ENCODE measurements around the gene S100A1. TPM values are rescaled to one million over a fixed set of nuclear protein-coding genes. Genes with fewer than 3 reads are reported as not detected.
A peak's percentile ranks its signal among the peaks of the same experiment; 100 is the strongest.

Gene S100A1
- total RNA-seq, 2 experiments from 2014 or later = not detected

DNA sequence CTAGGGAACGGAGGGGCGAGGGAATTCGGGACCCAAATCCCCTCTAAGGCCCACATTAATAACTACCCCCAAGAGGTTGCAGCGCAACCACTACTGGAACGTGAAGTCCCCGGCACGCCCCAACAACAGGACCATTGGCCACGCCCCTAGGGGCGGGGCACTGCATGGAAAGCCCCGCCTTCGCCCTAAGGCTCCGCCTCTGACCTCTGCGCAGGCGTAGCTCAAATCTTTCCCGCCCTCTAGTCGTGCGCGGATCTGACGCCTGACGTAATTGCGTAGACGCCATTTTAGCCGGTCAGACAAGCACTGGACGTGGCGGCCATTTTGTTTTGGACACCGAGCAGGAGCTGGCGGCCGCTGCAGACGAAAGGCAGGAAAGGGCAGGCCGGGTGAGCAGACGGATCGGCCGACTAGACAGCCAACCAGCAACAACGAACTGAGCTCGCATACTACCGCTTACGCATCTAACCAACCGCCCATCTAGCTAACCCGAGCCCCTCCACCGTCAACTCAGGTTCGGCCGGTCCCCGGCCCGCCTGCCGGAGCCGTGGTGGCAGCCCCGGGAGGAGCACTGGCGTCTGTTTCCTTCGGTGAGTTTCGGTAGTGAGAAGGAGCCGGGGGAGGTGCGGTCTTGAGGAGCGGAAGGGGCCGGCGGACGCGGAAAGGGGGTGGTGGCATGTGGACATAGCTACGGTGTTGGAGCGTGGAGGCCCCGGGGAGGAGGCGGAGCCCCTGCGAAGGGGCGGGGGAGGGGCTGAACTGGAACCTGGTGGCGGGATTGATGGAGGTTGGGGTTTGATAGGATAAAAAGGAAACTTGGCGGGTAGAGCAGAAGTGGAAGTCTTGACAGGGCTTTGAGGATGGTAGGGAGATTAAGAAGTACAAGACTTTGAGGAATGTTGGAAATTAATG, 5.8 kb downstream of the S100A1 start, which contains the start of gene CHTOP:
Gene CHTOP, plus strand, starts transcription at position 313 of the 912 bp plus-strand sequence. CDS start 2,523 bp downstream, outside the sequence.
- POLR2A ChIA-PET = interaction anchor here (0.5 to 3.7 kb wide), 35 partner anchors 9 to 1322 kb away, joined by 3 to 89 read pairs (median 5); partner anchors contain the start of genes DENND4B, GATAD2B, ILF2 and INTS3
- H3K9me3 Mint-ChIP-seq = no peaks in the 10 kb centered on the region
- intact Hi-C loops (cut with DNase I, micrococcal nuclease) = loop anchor here (1.0 to 5.0 kb wide), 4 partner anchors 15 to 87 kb away; partner anchors contain the start of genes ILF2 (in 2 of the 2), SNAPIN (in 2 of the 2), S100A3 (in 1 of the 2) and S100A4 (in 1 of the 2)
- no peaks in the 10 kb centered on the region for H3K9me3 ChIP-seq (ENCODE audit: control insufficient read depth in 1 of 2, insufficient read depth in 1 of 2, low read length in 2 of 2)
- peak; percentile 90 to 98 (median 95) for DNase-seq
- peak within 1 kb of the TSS; percentile 98 to 100 for H3K27ac ChIP-seq (ENCODE audit: low read depth in 1 of 2, low read length in 2 of 2)
- no peaks in the 10 kb centered on the region for H3K27me3 ChIP-seq (ENCODE audit: control insufficient read depth in 1 of 2, insufficient read depth in 2 of 2, low read length in 2 of 2)
- peak; percentile 87 for ATAC-seq (ENCODE audit: poor library complexity)
- CTCF ChIA-PET = interaction anchor here (1.4 to 1.8 kb wide), 2 partner anchors 21 to 101 kb away, joined by 3 to 4 read pairs; no protein-coding TSS in a partner anchor
- H3K27ac Mint-ChIP-seq = peak within 1 kb of the TSS; percentile 100
- TF ChIP-seq, protein P1, sequence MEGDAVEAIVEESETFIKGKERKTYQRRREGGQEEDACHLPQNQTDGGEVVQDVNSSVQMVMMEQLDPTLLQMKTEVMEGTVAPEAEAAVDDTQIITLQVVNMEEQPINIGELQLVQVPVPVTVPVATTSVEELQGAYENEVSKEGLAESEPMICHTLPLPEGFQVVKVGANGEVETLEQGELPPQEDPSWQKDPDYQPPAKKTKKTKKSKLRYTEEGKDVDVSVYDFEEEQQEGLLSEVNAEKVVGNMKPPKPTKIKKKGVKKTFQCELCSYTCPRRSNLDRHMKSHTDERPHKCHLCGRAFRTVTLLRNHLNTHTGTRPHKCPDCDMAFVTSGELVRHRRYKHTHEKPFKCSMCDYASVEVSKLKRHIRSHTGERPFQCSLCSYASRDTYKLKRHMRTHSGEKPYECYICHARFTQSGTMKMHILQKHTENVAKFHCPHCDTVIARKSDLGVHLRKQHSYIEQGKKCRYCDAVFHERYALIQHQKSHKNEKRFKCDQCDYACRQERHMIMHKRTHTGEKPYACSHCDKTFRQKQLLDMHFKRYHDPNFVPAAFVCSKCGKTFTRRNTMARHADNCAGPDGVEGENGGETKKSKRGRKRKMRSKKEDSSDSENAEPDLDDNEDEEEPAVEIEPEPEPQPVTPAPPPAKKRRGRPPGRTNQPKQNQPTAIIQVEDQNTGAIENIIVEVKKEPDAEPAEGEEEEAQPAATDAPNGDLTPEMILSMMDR (IDR thresholded peaks at IDR 0.05) = no peak
- peaks cover 33% of the 10 kb centered on the region for H3K36me3 ChIP-seq (ENCODE audit: insufficient read depth, low read length)
- peak within 1 kb of the TSS; percentile 83 for H3K4me3 ChIP-seq (ENCODE audit: low read length)
- H3K4me3 Mint-ChIP-seq = peak within 1 kb of the TSS; percentile 100
- peaks cover 47% of the 10 kb centered on the region for H3K4me1 Mint-ChIP-seq (ENCODE audit: low read depth)
- peaks cover 51% of the 10 kb centered on the region for H3K36me3 Mint-ChIP-seq (ENCODE audit: low read depth)
- peaks cover 33% of the 10 kb centered on the region for H3K4me1 ChIP-seq (ENCODE audit: insufficient read depth, low read length)
- H3K27me3 Mint-ChIP-seq = no peaks in the 10 kb centered on the region

DNA sequence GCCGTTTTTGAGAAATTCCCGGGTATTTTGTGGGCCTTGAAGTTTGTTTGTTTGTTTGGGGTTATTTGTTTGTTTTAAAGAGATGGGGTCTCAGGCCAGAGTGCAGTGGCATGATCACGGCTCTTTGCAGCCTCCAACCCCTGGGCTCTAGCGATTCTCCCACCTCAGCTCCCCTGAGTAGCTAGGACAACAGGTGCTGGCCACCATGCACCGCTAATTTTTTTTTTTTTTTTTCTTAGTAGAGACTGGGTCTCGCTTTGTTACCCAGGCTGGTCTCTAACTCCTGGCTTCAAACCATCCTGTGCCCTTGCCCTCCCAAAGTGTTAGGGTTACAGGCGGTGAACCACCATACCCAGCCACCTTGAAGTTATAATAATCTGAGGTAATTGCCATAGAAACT, 7.6 kb downstream of the S100A1 start:
- peaks cover 51% of the 10 kb centered on the region for H3K36me3 ChIP-seq (ENCODE audit: insufficient read depth, low read length)
- peak overlapping the region in 1 of 2 donors; percentile 10 for H3K27ac ChIP-seq (ENCODE audit: low read depth in 1 of 2, low read length in 2 of 2)
- ATAC-seq (ENCODE audit: poor library complexity) = no peak

DNA sequence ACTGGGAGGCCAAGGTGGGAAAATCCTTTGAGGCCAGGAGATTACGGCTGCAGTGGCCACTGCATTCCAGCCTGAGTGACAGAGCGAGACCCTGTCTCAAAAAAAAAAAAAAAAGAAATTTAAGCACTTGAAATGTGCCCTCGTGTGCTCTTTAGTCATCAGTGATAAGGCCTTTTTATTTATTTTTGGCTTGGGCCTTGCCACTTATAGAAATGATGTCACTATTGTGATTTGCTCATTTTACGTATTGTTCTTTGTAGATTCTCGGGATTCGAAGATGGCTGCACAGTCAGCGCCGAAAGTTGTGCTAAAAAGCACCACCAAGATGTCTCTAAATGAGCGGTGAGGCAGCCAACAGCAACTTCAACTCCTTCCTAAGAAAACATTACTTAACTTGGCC, 8.1 kb downstream of the S100A1 start:
- no peak overlapping the region for H3K27ac ChIP-seq (ENCODE audit: low read depth in 1 of 2, low read length in 2 of 2)
- Mint-ChIP-seq H3K9me3 (no peaks in the 10 kb centered on the region), H3K4me3 (peak overlapping the region; percentile 89), H3K36me3 (ENCODE audit: low read depth) (peaks cover 71% of the 10 kb centered on the region), H3K27ac (peak overlapping the region; percentile 100), H3K4me1 (ENCODE audit: low read depth) (peaks cover 58% of the 10 kb centered on the region), H3K27me3 (no peaks in the 10 kb centered on the region)
- ATAC-seq (ENCODE audit: poor library complexity) (no peak), DNase-seq (no peak)
- intact Hi-C loops (cut with DNase I, micrococcal nuclease) = loop anchor here in 1 of 2 experiments (2.0 kb wide), 1 partner anchor 90 kb away; no protein-coding TSS in a partner anchor
- POLR2A ChIA-PET = no interaction called here
- H3K27me3 ChIP-seq (ENCODE audit: control insufficient read depth in 1 of 2, insufficient read depth in 2 of 2, low read length in 2 of 2) = no peaks in the 10 kb centered on the region
- no peaks in the 10 kb centered on the region for H3K9me3 ChIP-seq (ENCODE audit: control insufficient read depth in 1 of 2, insufficient read depth in 1 of 2, low read length in 2 of 2)
- TF ChIP-seq, protein P1 (IDR thresholded peaks at IDR 0.05) = no peak
- H3K4me1 ChIP-seq (ENCODE audit: insufficient read depth, low read length) = peaks cover 39% of the 10 kb centered on the region
- peaks cover 55% of the 10 kb centered on the region for H3K36me3 ChIP-seq (ENCODE audit: insufficient read depth, low read length)
- CTCF ChIA-PET = no interaction called here
- no peak overlapping the region for H3K4me3 ChIP-seq (ENCODE audit: low read length)

More for the DNA sequence above, 7.6 kb downstream of the S100A1 start:
- Histone ChIP-seq H3K4me1 (ENCODE audit: insufficient read depth, low read length) (peaks cover 39% of the 10 kb centered on the region), H3K9me3 (ENCODE audit: control insufficient read depth in 1 of 2, insufficient read depth in 1 of 2, low read length in 2 of 2) (no peaks in the 10 kb centered on the region), H3K27me3 (ENCODE audit: control insufficient read depth in 1 of 2, insufficient read depth in 2 of 2, low read length in 2 of 2) (no peaks in the 10 kb centered on the region), H3K4me3 (ENCODE audit: low read length) (peak overlapping the region; percentile 83)
- peak overlapping the region; percentile 100 for H3K27ac Mint-ChIP-seq
- DNase-seq = no peak
- intact Hi-C loops (cut with DNase I, micrococcal nuclease) = loop anchor here (2.0 kb wide), 3 partner anchors 13 to 91 kb away; partner anchors contain the start of gene ILF2 (in 2 of the 2)
- peaks cover 67% of the 10 kb centered on the region for H3K36me3 Mint-ChIP-seq (ENCODE audit: low read depth)
- TF ChIP-seq, protein P1 (IDR thresholded peaks at IDR 0.05) = no peak
- H3K9me3 Mint-ChIP-seq = no peaks in the 10 kb centered on the region
- ChIA-PET POLR2A (interaction anchor here (1.1 to 3.7 kb wide), 5 partner anchors 10 to 355 kb away, joined by 3 to 89 read pairs (median 35); partner anchors contain the start of genes ILF2, RPS27 and SNAPIN), CTCF (interaction anchor here (0.7 to 1.0 kb wide), 2 partner anchors 30 to 817 kb away, joined by 3 read pairs; no protein-coding TSS in a partner anchor)
- H3K4me3 Mint-ChIP-seq = peak overlapping the region; percentile 87
- peaks cover 53% of the 10 kb centered on the region for H3K4me1 Mint-ChIP-seq (ENCODE audit: low read depth)
- no peaks in the 10 kb centered on the region for H3K27me3 Mint-ChIP-seq

Measured in CD4-positive, alpha-beta T cell (primary cell).